ENCODE results near the gene KCTD11.

GRCh38 chr17:7348478-7349242 lies 3.3 kb upstream of the KCTD11 start:
- TF ChIP-seq, protein P1, sequence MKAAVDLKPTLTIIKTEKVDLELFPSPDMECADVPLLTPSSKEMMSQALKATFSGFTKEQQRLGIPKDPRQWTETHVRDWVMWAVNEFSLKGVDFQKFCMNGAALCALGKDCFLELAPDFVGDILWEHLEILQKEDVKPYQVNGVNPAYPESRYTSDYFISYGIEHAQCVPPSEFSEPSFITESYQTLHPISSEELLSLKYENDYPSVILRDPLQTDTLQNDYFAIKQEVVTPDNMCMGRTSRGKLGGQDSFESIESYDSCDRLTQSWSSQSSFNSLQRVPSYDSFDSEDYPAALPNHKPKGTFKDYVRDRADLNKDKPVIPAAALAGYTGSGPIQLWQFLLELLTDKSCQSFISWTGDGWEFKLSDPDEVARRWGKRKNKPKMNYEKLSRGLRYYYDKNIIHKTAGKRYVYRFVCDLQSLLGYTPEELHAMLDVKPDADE (IDR thresholded peaks at IDR 0.05) = no peak
- TF ChIP-seq EZH2phosphoT487 (IDR thresholded peaks at IDR 0.05; ENCODE audit: unreplicated experiment) = no peak
- TF ChIP-seq, protein P2, sequence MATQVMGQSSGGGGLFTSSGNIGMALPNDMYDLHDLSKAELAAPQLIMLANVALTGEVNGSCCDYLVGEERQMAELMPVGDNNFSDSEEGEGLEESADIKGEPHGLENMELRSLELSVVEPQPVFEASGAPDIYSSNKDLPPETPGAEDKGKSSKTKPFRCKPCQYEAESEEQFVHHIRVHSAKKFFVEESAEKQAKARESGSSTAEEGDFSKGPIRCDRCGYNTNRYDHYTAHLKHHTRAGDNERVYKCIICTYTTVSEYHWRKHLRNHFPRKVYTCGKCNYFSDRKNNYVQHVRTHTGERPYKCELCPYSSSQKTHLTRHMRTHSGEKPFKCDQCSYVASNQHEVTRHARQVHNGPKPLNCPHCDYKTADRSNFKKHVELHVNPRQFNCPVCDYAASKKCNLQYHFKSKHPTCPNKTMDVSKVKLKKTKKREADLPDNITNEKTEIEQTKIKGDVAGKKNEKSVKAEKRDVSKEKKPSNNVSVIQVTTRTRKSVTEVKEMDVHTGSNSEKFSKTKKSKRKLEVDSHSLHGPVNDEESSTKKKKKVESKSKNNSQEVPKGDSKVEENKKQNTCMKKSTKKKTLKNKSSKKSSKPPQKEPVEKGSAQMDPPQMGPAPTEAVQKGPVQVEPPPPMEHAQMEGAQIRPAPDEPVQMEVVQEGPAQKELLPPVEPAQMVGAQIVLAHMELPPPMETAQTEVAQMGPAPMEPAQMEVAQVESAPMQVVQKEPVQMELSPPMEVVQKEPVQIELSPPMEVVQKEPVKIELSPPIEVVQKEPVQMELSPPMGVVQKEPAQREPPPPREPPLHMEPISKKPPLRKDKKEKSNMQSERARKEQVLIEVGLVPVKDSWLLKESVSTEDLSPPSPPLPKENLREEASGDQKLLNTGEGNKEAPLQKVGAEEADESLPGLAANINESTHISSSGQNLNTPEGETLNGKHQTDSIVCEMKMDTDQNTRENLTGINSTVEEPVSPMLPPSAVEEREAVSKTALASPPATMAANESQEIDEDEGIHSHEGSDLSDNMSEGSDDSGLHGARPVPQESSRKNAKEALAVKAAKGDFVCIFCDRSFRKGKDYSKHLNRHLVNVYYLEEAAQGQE (IDR thresholded peaks at IDR 0.05; ENCODE audit: unreplicated experiment) = no peak
- no peak for TF ChIP-seq POLR2AphosphoS5 (IDR thresholded peaks at IDR 0.05; ENCODE audit: low read depth)
